Measurements from ENCODE around the gene TNXB. TPM values are rescaled to one million over a fixed set of nuclear protein-coding genes. Genes with fewer than 3 reads are reported as not detected.

The TNXB gene
- total RNA-seq, 1 experiment from 2014 or later, result 2.7 TPM

DNA sequence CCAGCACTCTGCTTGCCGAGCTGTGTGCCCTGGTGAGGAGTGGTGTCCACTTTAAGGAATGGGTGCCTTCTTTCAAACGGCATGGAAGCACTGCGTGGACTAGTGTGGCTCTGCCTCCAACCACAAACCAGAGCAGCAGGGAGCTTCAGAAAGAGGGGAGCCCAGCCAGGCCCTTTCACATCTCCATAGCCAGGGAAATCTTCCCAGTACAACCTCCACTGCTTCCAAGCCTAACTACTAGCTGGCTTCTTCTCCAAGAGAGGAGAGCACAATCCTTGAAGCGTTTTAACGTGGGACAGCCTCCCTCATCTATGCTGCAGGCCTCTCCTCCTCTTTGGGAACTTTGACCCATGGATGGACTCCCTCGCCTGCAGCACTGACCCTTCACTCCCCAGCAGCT lies 26.7 kb downstream of the TNXB start:
- Mint-ChIP-seq H3K4me3 (ENCODE audit: unreplicated experiment) (no peak overlapping the region), H3K27ac (ENCODE audit: unreplicated experiment) (peak overlapping the region; percentile 36), H3K9me3 (ENCODE audit: unreplicated experiment) (no peaks in the 10 kb centered on the region), H3K4me1 (ENCODE audit: low read depth, unreplicated experiment) (peaks cover 33% of the 10 kb centered on the region), H3K27me3 (ENCODE audit: insufficient read depth, unreplicated experiment) (no peaks in the 10 kb centered on the region), H3K36me3 (ENCODE audit: insufficient read depth, unreplicated experiment) (no peaks in the 10 kb centered on the region)
- Histone ChIP-seq H3K9me3 (no peaks in the 10 kb centered on the region), H3K27me3 (replicated peaks; ENCODE audit: control insufficient read depth, insufficient read depth, low read length) (no peaks in the 10 kb centered on the region), H3K4me3 (ENCODE audit: low read depth, low read length) (no peak overlapping the region), H3K36me3 (ENCODE audit: control insufficient read depth, insufficient read depth, low read length) (no peaks in the 10 kb centered on the region), H3K4me1 (peaks cover 21% of the 10 kb centered on the region)
- no peak for DNase-seq
- ChIA-PET POLR2A (no interaction called here), CTCF (no interaction called here)
- TF ChIP-seq, protein P1, sequence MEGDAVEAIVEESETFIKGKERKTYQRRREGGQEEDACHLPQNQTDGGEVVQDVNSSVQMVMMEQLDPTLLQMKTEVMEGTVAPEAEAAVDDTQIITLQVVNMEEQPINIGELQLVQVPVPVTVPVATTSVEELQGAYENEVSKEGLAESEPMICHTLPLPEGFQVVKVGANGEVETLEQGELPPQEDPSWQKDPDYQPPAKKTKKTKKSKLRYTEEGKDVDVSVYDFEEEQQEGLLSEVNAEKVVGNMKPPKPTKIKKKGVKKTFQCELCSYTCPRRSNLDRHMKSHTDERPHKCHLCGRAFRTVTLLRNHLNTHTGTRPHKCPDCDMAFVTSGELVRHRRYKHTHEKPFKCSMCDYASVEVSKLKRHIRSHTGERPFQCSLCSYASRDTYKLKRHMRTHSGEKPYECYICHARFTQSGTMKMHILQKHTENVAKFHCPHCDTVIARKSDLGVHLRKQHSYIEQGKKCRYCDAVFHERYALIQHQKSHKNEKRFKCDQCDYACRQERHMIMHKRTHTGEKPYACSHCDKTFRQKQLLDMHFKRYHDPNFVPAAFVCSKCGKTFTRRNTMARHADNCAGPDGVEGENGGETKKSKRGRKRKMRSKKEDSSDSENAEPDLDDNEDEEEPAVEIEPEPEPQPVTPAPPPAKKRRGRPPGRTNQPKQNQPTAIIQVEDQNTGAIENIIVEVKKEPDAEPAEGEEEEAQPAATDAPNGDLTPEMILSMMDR (IDR thresholded peaks at IDR 0.05; ENCODE audit: insufficient read depth in 1 of 2, low read depth in 1 of 2, low read length in 1 of 2, severe bottlenecking in 1 of 2, unreplicated experiment in 1 of 2), result no peak
- intact Hi-C loops (cut with micrococcal nuclease; ENCODE audit: unreplicated experiment), result no loop called here
- no TSS peak for BruUV-seq (replicated peaks)

- no TSS peak for BruUV-seq (replicated peaks)
- Mint-ChIP-seq H3K4me1 (ENCODE audit: low read depth, unreplicated experiment) (peaks cover 27% of the 10 kb centered on the region), H3K36me3 (ENCODE audit: insufficient read depth, unreplicated experiment) (no peaks in the 10 kb centered on the region), H3K4me3 (ENCODE audit: unreplicated experiment) (no peak overlapping the region), H3K9me3 (ENCODE audit: unreplicated experiment) (no peaks in the 10 kb centered on the region), H3K27me3 (ENCODE audit: insufficient read depth, unreplicated experiment) (no peaks in the 10 kb centered on the region), H3K27ac (ENCODE audit: unreplicated experiment) (peak overlapping the region; percentile 65)
- Histone ChIP-seq H3K9me3 (no peaks in the 10 kb centered on the region), H3K4me3 (ENCODE audit: low read depth, low read length) (no peak overlapping the region), H3K4me1 (peaks cover 18% of the 10 kb centered on the region), H3K27me3 (replicated peaks; ENCODE audit: control insufficient read depth, insufficient read depth, low read length) (no peaks in the 10 kb centered on the region), H3K36me3 (ENCODE audit: control insufficient read depth, insufficient read depth, low read length) (no peaks in the 10 kb centered on the region)
- DNase-seq, result no peak
- TF ChIP-seq, protein P1 (IDR thresholded peaks at IDR 0.05; ENCODE audit: insufficient read depth in 1 of 2, low read depth in 1 of 2, low read length in 1 of 2, severe bottlenecking in 1 of 2, unreplicated experiment in 1 of 2), result no peak
- ChIA-PET CTCF (no interaction called here), POLR2A (no interaction called here)
- intact Hi-C loops (cut with micrococcal nuclease; ENCODE audit: unreplicated experiment), result no loop called here
These were observed 27.8 kb downstream of the TNXB start for GRCh38 chr6:32081168-32081990.

- intact Hi-C loops (cut with micrococcal nuclease; ENCODE audit: unreplicated experiment), result no loop called here
- no peaks in the 10 kb centered on the region for H3K9me3 ChIP-seq
- 0 out of 2 replicates have a peak, but pooled peaks cover 9% of the 10 kb centered on the region for H3K4me1 ChIP-seq
- TF ChIP-seq, protein P1 (IDR thresholded peaks at IDR 0.05; ENCODE audit: insufficient read depth in 1 of 2, low read depth in 1 of 2, low read length in 1 of 2, severe bottlenecking in 1 of 2, unreplicated experiment in 1 of 2), result no peak
- no peaks in the 10 kb centered on the region for H3K27me3 Mint-ChIP-seq (ENCODE audit: insufficient read depth, unreplicated experiment)
- no peaks in the 10 kb centered on the region for H3K27me3 ChIP-seq (replicated peaks; ENCODE audit: control insufficient read depth, insufficient read depth, low read length)
- H3K27ac Mint-ChIP-seq (ENCODE audit: unreplicated experiment), result no peak overlapping the region
- no peak overlapping the region for H3K4me3 ChIP-seq (ENCODE audit: low read depth, low read length)
- no peaks in the 10 kb centered on the region for H3K36me3 ChIP-seq (ENCODE audit: control insufficient read depth, insufficient read depth, low read length)
- ChIA-PET POLR2A (no interaction called here), CTCF (interaction anchor here (0.7 kb wide), 1 partner anchor 35 kb away, joined by 3 read pairs; no protein-coding TSS in a partner anchor)
- H3K4me1 Mint-ChIP-seq (ENCODE audit: low read depth, unreplicated experiment), result peaks cover 14% of the 10 kb centered on the region
- DNase-seq, result no peak
- no peak overlapping the region for H3K4me3 Mint-ChIP-seq (ENCODE audit: unreplicated experiment)
- H3K9me3 Mint-ChIP-seq (ENCODE audit: unreplicated experiment), result no peaks in the 10 kb centered on the region
- BruUV-seq (replicated peaks), result no TSS peak
- H3K36me3 Mint-ChIP-seq (ENCODE audit: insufficient read depth, unreplicated experiment), result no peaks in the 10 kb centered on the region
These were observed 29.4 kb downstream of the TNXB start for GRCh38 chr6:32079566-32080290.

Measured in Caco-2 (cell line).